ENCODE results near the gene FNDC5. TPM values are rescaled to one million over a fixed set of nuclear protein-coding genes. Genes with fewer than 3 reads are reported as not detected.

The FNDC5 gene
- total RNA-seq, 1 experiment from 2014 or later: not detected

- no peak overlapping the region for H3K27ac Mint-ChIP-seq (ENCODE audit: unreplicated experiment)
- H3K9me3 Mint-ChIP-seq (ENCODE audit: low read depth, unreplicated experiment): no peaks in the 10 kb centered on the region
- peaks cover 2% of the 10 kb centered on the region for H3K27me3 Mint-ChIP-seq (ENCODE audit: unreplicated experiment)
- CTCF ChIA-PET: no interaction called here
- intact Hi-C loops (cut with micrococcal nuclease; ENCODE audit: unreplicated experiment): no loop called here
- no peaks in the 10 kb centered on the region for H3K4me1 Mint-ChIP-seq (ENCODE audit: low read depth, unreplicated experiment)
- H3K36me3 Mint-ChIP-seq (ENCODE audit: insufficient read depth, unreplicated experiment): no peaks in the 10 kb centered on the region
- no peak overlapping the region for H3K4me3 Mint-ChIP-seq (ENCODE audit: low read depth, unreplicated experiment)
- no peak for TF ChIP-seq CTCF (IDR thresholded peaks at IDR 0.05; ENCODE audit: unreplicated experiment)
- DNase-seq: no peak
- BruUV-seq (replicated peaks): no TSS peak
These were observed 7.4 kb downstream of the FNDC5 start for GRCh38 chr1:32863218-32863880.

GRCh38 chr1:32861904-32862695, 8.6 kb downstream of the FNDC5 start:
- no TSS peak for BruUV-seq (replicated peaks)
- no peak for TF ChIP-seq CTCF (IDR thresholded peaks at IDR 0.05; ENCODE audit: unreplicated experiment)
- H3K27me3 Mint-ChIP-seq (ENCODE audit: unreplicated experiment): no peaks in the 10 kb centered on the region
- H3K36me3 Mint-ChIP-seq (ENCODE audit: insufficient read depth, unreplicated experiment): no peaks in the 10 kb centered on the region
- DNase-seq: no peak
- no peak overlapping the region for H3K4me3 Mint-ChIP-seq (ENCODE audit: low read depth, unreplicated experiment)
- H3K27ac Mint-ChIP-seq (ENCODE audit: unreplicated experiment): no peak overlapping the region
- intact Hi-C loops (cut with micrococcal nuclease; ENCODE audit: unreplicated experiment): no loop called here
- H3K4me1 Mint-ChIP-seq (ENCODE audit: low read depth, unreplicated experiment): no peaks in the 10 kb centered on the region
- CTCF ChIA-PET: no interaction called here
- no peaks in the 10 kb centered on the region for H3K9me3 Mint-ChIP-seq (ENCODE audit: low read depth, unreplicated experiment)

DNA sequence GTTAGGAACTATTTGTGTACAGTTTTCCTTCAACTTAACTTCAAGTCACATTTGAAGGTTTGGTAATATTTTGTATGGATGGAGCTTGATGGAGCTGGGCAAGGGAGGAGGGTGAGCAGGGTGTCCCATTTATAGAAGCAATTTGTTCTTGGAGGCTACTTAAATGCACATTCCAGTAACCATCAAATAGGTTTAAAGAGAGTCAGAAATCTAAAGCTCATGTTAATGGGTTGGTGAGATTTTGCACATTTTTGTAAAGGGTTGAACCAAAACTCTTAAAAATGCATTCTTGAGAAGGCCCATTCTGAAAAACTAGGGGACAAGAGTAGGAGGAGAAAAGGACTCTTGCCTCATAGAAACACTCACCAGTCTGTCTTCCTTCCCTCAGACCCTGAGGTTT, 10.1 kb downstream of the FNDC5 start:
- no peaks in the 10 kb centered on the region for H3K27me3 Mint-ChIP-seq (ENCODE audit: unreplicated experiment)
- no peaks in the 10 kb centered on the region for H3K9me3 Mint-ChIP-seq (ENCODE audit: low read depth, unreplicated experiment)
- peaks cover 6% of the 10 kb centered on the region for H3K36me3 Mint-ChIP-seq (ENCODE audit: insufficient read depth, unreplicated experiment)
- CTCF ChIA-PET: no interaction called here
- no peaks in the 10 kb centered on the region for H3K4me1 Mint-ChIP-seq (ENCODE audit: low read depth, unreplicated experiment)
- TF ChIP-seq CTCF (IDR thresholded peaks at IDR 0.05; ENCODE audit: unreplicated experiment): no peak
- no peak overlapping the region for H3K27ac Mint-ChIP-seq (ENCODE audit: unreplicated experiment)
- DNase-seq: no peak
- intact Hi-C loops (cut with micrococcal nuclease; ENCODE audit: unreplicated experiment): no loop called here
- H3K4me3 Mint-ChIP-seq (ENCODE audit: low read depth, unreplicated experiment): no peak overlapping the region
- BruUV-seq (replicated peaks): no TSS peak

- no peak for TF ChIP-seq CTCF (IDR thresholded peaks at IDR 0.05; ENCODE audit: unreplicated experiment)
- H3K27ac Mint-ChIP-seq (ENCODE audit: unreplicated experiment): no peak overlapping the region
- H3K4me3 Mint-ChIP-seq (ENCODE audit: low read depth, unreplicated experiment): no peak overlapping the region
- H3K36me3 Mint-ChIP-seq (ENCODE audit: insufficient read depth, unreplicated experiment): peaks cover 6% of the 10 kb centered on the region
- H3K27me3 Mint-ChIP-seq (ENCODE audit: unreplicated experiment): no peaks in the 10 kb centered on the region
- intact Hi-C loops (cut with micrococcal nuclease; ENCODE audit: unreplicated experiment): no loop called here
- CTCF ChIA-PET: no interaction called here
- no peaks in the 10 kb centered on the region for H3K9me3 Mint-ChIP-seq (ENCODE audit: low read depth, unreplicated experiment)
- H3K4me1 Mint-ChIP-seq (ENCODE audit: low read depth, unreplicated experiment): peaks cover 1% of the 10 kb centered on the region
- DNase-seq: no peak
- BruUV-seq (replicated peaks): no TSS peak
These were observed 10.8 kb downstream of the FNDC5 start for GRCh38 chr1:32859915-32860314.
